ENCODE measurements around the gene TUBA8. TPM values are rescaled to one million over a fixed set of nuclear protein-coding genes. Genes with fewer than 3 reads are reported as not detected.
"Not testable (repeated sequence)": the region's sequence is repeated elsewhere in the genome, so short reads cannot be mapped to it uniquely, and the experiment has no call there.

TUBA8 gene
- total and polyA plus RNA-seq, 2 donors (not counting 1 experiment from before 2014, with no cell fraction given), result 0.60 to 0.83 TPM

GRCh38 chr22:18071968-18072310, 38.7 kb upstream of the TUBA8 start:
- H4K20me1 ChIP-seq (ENCODE audit: control insufficient read depth, extremely low read depth, insufficient read depth, low read length), result no peaks in the 10 kb centered on the region
- no peak overlapping the region for H3K4me3 ChIP-seq (replicated peaks in 1 of 4; ENCODE audit: control extremely low read depth in 1 of 4, insufficient read depth in 1 of 4, low read depth in 3 of 4, low read length in 4 of 4)
- TF ChIP-seq EZH2 (IDR thresholded peaks at IDR 0.05; ENCODE audit: low read length, missing control alignments) (no peak), CTCF (conservative IDR thresholded peaks at IDR 0.05 in 1 of 2, IDR thresholded peaks at IDR 0.05 in 1 of 2; ENCODE audit: low read depth in 1 of 2, low read length in 2 of 2) (no peak)
- no peak for DNase-seq (ENCODE audit: low read depth in 2 of 2)
- H3K9ac ChIP-seq (ENCODE audit: insufficient read depth, low read length), result no peak overlapping the region
- peaks cover 6% of the 10 kb centered on the region for H3K4me1 ChIP-seq (ENCODE audit: control insufficient read depth, extremely low read depth, insufficient read depth, low read length)
- no peak overlapping the region for H3K4me2 ChIP-seq (ENCODE audit: extremely low read depth, insufficient read depth, low read length)
- no peak overlapping the region for H3K27ac ChIP-seq (ENCODE audit: insufficient read depth, low read length)
- H2AFZ ChIP-seq (ENCODE audit: low read length), result no peak overlapping the region
- peaks cover 2% of the 10 kb centered on the region for H3K27me3 ChIP-seq (ENCODE audit: control insufficient read depth, insufficient read depth, low read length)
- H3K9me3 ChIP-seq (ENCODE audit: control insufficient read depth, insufficient read depth, low read depth, low read length), result no peaks in the 10 kb centered on the region
- H3K36me3 ChIP-seq (ENCODE audit: control insufficient read depth, insufficient read depth, low read length), result no peaks in the 10 kb centered on the region
- no peaks in the 10 kb centered on the region for H3K79me2 ChIP-seq (ENCODE audit: control insufficient read depth, insufficient read depth, low read length)

GRCh38 chr22:18073467-18073866, 37.1 kb upstream of the TUBA8 start:
- no peaks in the 10 kb centered on the region for H3K9me3 ChIP-seq (ENCODE audit: control insufficient read depth, insufficient read depth, low read depth, low read length)
- H3K79me2 ChIP-seq (ENCODE audit: control insufficient read depth, insufficient read depth, low read length), result peaks cover 4% of the 10 kb centered on the region
- no peak overlapping the region for H3K9ac ChIP-seq (ENCODE audit: insufficient read depth, low read length)
- no peaks in the 10 kb centered on the region for H3K36me3 ChIP-seq (ENCODE audit: control insufficient read depth, insufficient read depth, low read length)
- H3K27ac ChIP-seq (ENCODE audit: insufficient read depth, low read length), result no peak overlapping the region
- H2AFZ ChIP-seq (ENCODE audit: low read length), result no peak overlapping the region
- DNase-seq (ENCODE audit: low read depth in 2 of 2), result no peak
- H3K4me2 ChIP-seq (ENCODE audit: extremely low read depth, insufficient read depth, low read length), result no peak overlapping the region
- H3K4me3 ChIP-seq (replicated peaks in 1 of 4; ENCODE audit: control extremely low read depth in 1 of 4, insufficient read depth in 1 of 4, low read depth in 3 of 4, low read length in 4 of 4), result no peak overlapping the region
- H4K20me1 ChIP-seq (ENCODE audit: control insufficient read depth, extremely low read depth, insufficient read depth, low read length), result no peaks in the 10 kb centered on the region
- H3K4me1 ChIP-seq (ENCODE audit: control insufficient read depth, extremely low read depth, insufficient read depth, low read length), result peaks cover 10% of the 10 kb centered on the region
- TF ChIP-seq EZH2 (IDR thresholded peaks at IDR 0.05; ENCODE audit: low read length, missing control alignments), result no peak
- TF ChIP-seq CTCF (conservative IDR thresholded peaks at IDR 0.05 in 1 of 2, IDR thresholded peaks at IDR 0.05 in 1 of 2; ENCODE audit: low read depth in 1 of 2, low read length in 2 of 2), result no peak
- no peaks in the 10 kb centered on the region for H3K27me3 ChIP-seq (ENCODE audit: control insufficient read depth, insufficient read depth, low read length)

- not testable (repeated sequence) for H3K4me2 ChIP-seq (ENCODE audit: extremely low read depth, insufficient read depth, low read length); H3K4me1 ChIP-seq (ENCODE audit: control insufficient read depth, extremely low read depth, insufficient read depth, low read length); H3K27ac ChIP-seq (ENCODE audit: insufficient read depth, low read length); H3K36me3 ChIP-seq (ENCODE audit: control insufficient read depth, insufficient read depth, low read length); H3K79me2 ChIP-seq (ENCODE audit: control insufficient read depth, insufficient read depth, low read length); H3K27me3 ChIP-seq (ENCODE audit: control insufficient read depth, insufficient read depth, low read length); H4K20me1 ChIP-seq (ENCODE audit: control insufficient read depth, extremely low read depth, insufficient read depth, low read length); H3K9me3 ChIP-seq (ENCODE audit: control insufficient read depth, insufficient read depth, low read depth, low read length); H2AFZ ChIP-seq (ENCODE audit: low read length); H3K9ac ChIP-seq (ENCODE audit: insufficient read depth, low read length); DNase-seq (ENCODE audit: low read depth in 2 of 2); H3K4me3 ChIP-seq (replicated peaks in 1 of 4; ENCODE audit: control extremely low read depth in 1 of 4, insufficient read depth in 1 of 4, low read depth in 3 of 4, low read length in 4 of 4)
These were observed 36.7 kb upstream of the TUBA8 start for GRCh38 chr22:18073927-18074326.

Measured in fibroblast of lung (primary cell).